Spleen (tissue), 7 donors: ENCODE results near the gene PRIM2.
"Not testable (repeated sequence)": the region's sequence is repeated elsewhere in the genome, so short reads cannot be mapped to it uniquely, and the experiment has no call there.

Experiments used
- CTCF ChIP-seq, 11 experiments: fragments of 200-600 bp in 7 of 11; fragments of 450-650 bp in 4 of 11; sonication (generic) in 4 of 11; IDR thresholded peaks in 8 of 11; conservative IDR thresholded peaks in 3 of 11; 1 replicate in 7 of 11; 2 replicates in 4 of 11; pipeline versions ENCODE4 v1.4.0 to v1.8.0; 2016 to 2021; ENCODE audit warnings: antibody characterized with exemption in 11 of 11, inconsistent platforms in 4 of 11, mild to moderate bottlenecking in 1 of 11
- POLR2AphosphoS5 ChIP-seq, 3 donors: sonication (generic); formaldehyde crosslinking; IDR thresholded peaks; one replicate each; pipeline ENCODE4 v1.5.1; 2017; ENCODE audit warnings: antibody characterized with exemption in 3 of 3
- donor health status: DM: no; HTN: no; CAD: no; lungs with moderate emphysema.
- donor health status: DM: no; HTN: no; CAD: no.
- donor health status: DM: no; HTN: no; CAD: no.

- not testable (repeated sequence) for TF ChIP-seq CTCF (IDR thresholded peaks at IDR 0.05 in 8 of 11, conservative IDR thresholded peaks at IDR 0.05 in 3 of 11); POLR2AphosphoS5 (IDR thresholded peaks at IDR 0.05)
Observed at GRCh38 chr6:57668108-57668507, 350.7 kb downstream of the PRIM2 start.
